HG03039 (cell line): ENCODE results near the gene SLC12A6.
"Not testable (repeated sequence)": the region's sequence is repeated elsewhere in the genome, so short reads cannot be mapped to it uniquely, and the experiment has no call there.

Source experiments
- ATAC-seq: cut with Tn5 transposase; IDR thresholded peaks from one replicate; pipeline ENCODE4 v1.9.1; 2021; ENCODE audit warnings: mild to moderate bottlenecking, moderate library complexity; ENCODE audit not compliant: unreplicated experiment

SLC12A6 gene

GRCh38 chr15:34337557-34338306, at the start of gene SLC12A6:
TSS of gene SLC12A6 (minus strand) at chr15:34337781. CDS start at chr15:34336680, 1,101 bp downstream.
- peak; percentile 64 for ATAC-seq

- not testable (repeated sequence) for ATAC-seq
These were observed 44.4 kb upstream of the SLC12A6 start for GRCh38 chr15:34381829-34382521.

GRCh38 chr15:34380491-34380890, 42.9 kb upstream of the SLC12A6 start:
- not testable (repeated sequence) for ATAC-seq

GRCh38 chr15:34376856-34377255, 39.3 kb upstream of the SLC12A6 start:
- no peak for ATAC-seq

GRCh38 chr15:34375541-34375940, 38.0 kb upstream of the SLC12A6 start:
- ATAC-seq, result not testable (repeated sequence)

- ATAC-seq, result no peak
These were observed 37.2 kb upstream of the SLC12A6 start for GRCh38 chr15:34374816-34375215.

- ATAC-seq, result no peak
These were observed 36.4 kb upstream of the SLC12A6 start for GRCh38 chr15:34373951-34374350.

- no peak for ATAC-seq
These were observed 33.1 kb upstream of the SLC12A6 start for GRCh38 chr15:34370643-34371042.

GRCh38 chr15:34370129-34370528, 32.5 kb upstream of the SLC12A6 start:
- ATAC-seq, result no peak

- ATAC-seq, result peak; percentile 74
These were observed 29.8 kb upstream of the SLC12A6 start, which contains the start of gene LPCAT4 for GRCh38 chr15:34367101-34368081. TSS of gene LPCAT4 (minus strand) at chr15:34367196. CDS start at chr15:34367100, 96 bp downstream.

GRCh38 chr15:34366271-34367065, 28.9 kb upstream of the SLC12A6 start:
- ATAC-seq, result no peak

GRCh38 chr15:34365836-34366235, 28.3 kb upstream of the SLC12A6 start:
- no peak for ATAC-seq

GRCh38 chr15:34365091-34365825, 27.7 kb upstream of the SLC12A6 start:
- no peak for ATAC-seq

GRCh38 chr15:34364041-34364440, 26.5 kb upstream of the SLC12A6 start:
- no peak for ATAC-seq

GRCh38 chr15:34362047-34362773, 24.6 kb upstream of the SLC12A6 start:
- no peak for ATAC-seq

GRCh38 chr15:34361278-34361677, 23.7 kb upstream of the SLC12A6 start:
- no peak for ATAC-seq

- ATAC-seq, result no peak
These were observed 22.7 kb upstream of the SLC12A6 start for GRCh38 chr15:34360298-34360697.

GRCh38 chr15:34359416-34359815, 21.8 kb upstream of the SLC12A6 start:
- no peak for ATAC-seq

- no peak for ATAC-seq
These were observed 21.4 kb upstream of the SLC12A6 start for GRCh38 chr15:34358948-34359347.
